Measurements from ENCODE around the gene BORCS5.

Gene BORCS5

GRCh38 chr12:12473223-12473622, 116.3 kb downstream of the BORCS5 start:
- no peak for DNase-seq (ENCODE audit: low read depth)
- TF ChIP-seq CTCF (IDR thresholded peaks at IDR 0.05; ENCODE audit: low read length, missing control alignments): no peak
- no peak overlapping the region for H3K4me3 ChIP-seq (replicated peaks; ENCODE audit: low read depth, low read length)

DNA sequence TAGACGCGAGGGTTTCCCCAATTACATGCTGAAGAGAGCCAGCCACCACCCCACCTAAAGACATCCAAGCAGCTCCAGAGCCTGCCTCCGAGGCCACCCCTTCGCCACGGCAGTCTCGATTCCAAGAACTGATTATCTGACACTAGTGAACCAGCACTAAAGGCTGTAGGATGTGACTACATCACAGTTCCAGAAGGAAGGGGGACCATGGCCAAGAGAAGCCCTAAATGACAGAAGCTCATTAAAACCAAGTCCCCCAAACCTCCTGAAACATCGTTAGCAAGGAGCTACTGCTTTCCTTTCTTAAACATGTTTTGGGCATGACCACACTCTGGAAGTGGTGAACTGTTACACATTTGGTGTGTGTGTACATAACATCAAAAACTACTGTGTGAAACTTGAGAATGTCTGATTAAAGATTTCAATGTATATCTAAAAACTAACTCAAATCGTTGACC, 117.6 kb downstream of the BORCS5 start:
- DNase-seq (ENCODE audit: low read depth): no peak
- H3K4me3 ChIP-seq (replicated peaks; ENCODE audit: low read depth, low read length): no peak overlapping the region
- no peak for TF ChIP-seq CTCF (IDR thresholded peaks at IDR 0.05; ENCODE audit: low read length, missing control alignments)

DNA sequence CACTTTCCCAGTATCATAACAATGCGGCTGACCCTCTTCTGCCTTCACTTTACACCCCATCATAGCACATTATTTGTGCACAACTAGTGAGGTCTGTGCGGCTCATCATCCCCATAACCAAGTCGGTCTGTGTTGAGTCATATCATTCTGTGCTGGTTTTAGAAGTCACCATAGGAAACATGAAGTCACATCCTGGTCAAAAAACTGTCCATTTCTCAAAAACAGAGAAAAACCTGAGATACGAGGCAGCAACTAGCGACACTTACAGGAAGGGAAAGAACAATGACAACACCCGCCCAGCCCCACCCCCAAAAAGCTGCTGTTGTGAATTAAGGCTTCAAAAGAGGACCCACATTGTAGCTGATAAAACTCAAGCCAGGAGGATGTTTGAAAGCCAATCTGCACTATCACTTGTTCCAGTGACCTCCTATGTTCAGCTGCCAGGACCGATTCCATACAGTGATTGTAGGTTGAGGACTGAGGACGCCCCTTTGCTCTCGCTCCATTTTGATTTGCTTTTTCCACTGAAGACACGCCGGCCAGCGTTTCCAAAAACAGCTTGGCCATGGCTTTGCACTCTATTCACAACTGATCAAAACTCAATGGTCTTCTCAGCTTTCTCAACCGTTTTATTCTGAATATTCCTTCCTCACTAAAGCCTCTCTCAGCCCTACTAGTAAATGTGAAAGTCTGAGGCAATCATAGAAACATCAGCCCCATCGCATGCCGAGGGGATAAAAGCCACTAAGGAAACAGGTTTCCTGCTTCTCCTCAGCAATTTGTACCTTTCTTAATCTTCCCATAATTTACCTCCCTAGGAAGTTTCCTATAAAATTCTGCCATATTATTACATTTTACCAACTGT, 118.3 kb downstream of the BORCS5 start:
- DNase-seq (ENCODE audit: low read depth): peak; percentile 42
- no peak overlapping the region for H3K4me3 ChIP-seq (replicated peaks; ENCODE audit: low read depth, low read length)
- TF ChIP-seq CTCF (IDR thresholded peaks at IDR 0.05; ENCODE audit: low read length, missing control alignments): no peak

- no peak overlapping the region for H3K4me3 ChIP-seq (replicated peaks; ENCODE audit: low read depth, low read length)
- no peak for TF ChIP-seq CTCF (IDR thresholded peaks at IDR 0.05; ENCODE audit: low read length, missing control alignments)
- DNase-seq (ENCODE audit: low read depth): no peak
Measured at GRCh38 chr12:12476857-12477531, 120.1 kb downstream of the BORCS5 start.

- no peak for DNase-seq (ENCODE audit: low read depth)
- H3K4me3 ChIP-seq (replicated peaks; ENCODE audit: low read depth, low read length): no peak overlapping the region
- no peak for TF ChIP-seq CTCF (IDR thresholded peaks at IDR 0.05; ENCODE audit: low read length, missing control alignments)
Measured at GRCh38 chr12:12477532-12477890, 120.6 kb downstream of the BORCS5 start.

- no peak for DNase-seq (ENCODE audit: low read depth)
- no peak overlapping the region for H3K4me3 ChIP-seq (replicated peaks; ENCODE audit: low read depth, low read length)
- TF ChIP-seq CTCF (IDR thresholded peaks at IDR 0.05; ENCODE audit: low read length, missing control alignments): no peak
Measured at GRCh38 chr12:12480074-12480473, 123.2 kb downstream of the BORCS5 start.

Measured in fibroblast of pulmonary artery (primary cell).